ENCODE measurements around the gene FKBP2.
"Not testable (repeated sequence)": the region's sequence is repeated elsewhere in the genome, so short reads cannot be mapped to it uniquely, and the experiment has no call there.

FKBP2 gene

GRCh38 chr11:64234647-64235379 lies 6.1 kb upstream of the FKBP2 start:
- no peak for DNase-seq

GRCh38 chr11:64235437-64236161 lies 5.3 kb upstream of the FKBP2 start:
- DNase-seq: no peak

GRCh38 chr11:64237484-64237951 lies 3.4 kb upstream of the FKBP2 start:
- DNase-seq: no peak

GRCh38 chr11:64238076-64238475 lies 2.8 kb upstream of the FKBP2 start:
- DNase-seq: no peak

GRCh38 chr11:64238999-64239398 lies 1.9 kb upstream of the FKBP2 start:
- peak; percentile 68 for DNase-seq

GRCh38 chr11:64239662-64240434 lies 1.0 kb upstream of the FKBP2 start:
- DNase-seq: peak; percentile 98

- DNase-seq: peak; percentile 100
Observed at GRCh38 chr11:64241241-64241490, 271 bp downstream of the FKBP2 start.

GRCh38 chr11:64241491-64242374 lies 838 bp downstream of the FKBP2 start:
- DNase-seq: peak; percentile 25

GRCh38 chr11:64243236-64243854 lies 2.5 kb downstream of the FKBP2 start:
- no peak for DNase-seq

- no peak for DNase-seq
Observed at GRCh38 chr11:64244107-64244506, 3.2 kb downstream of the FKBP2 start.

GRCh38 chr11:64244966-64245365 lies 4.1 kb downstream of the FKBP2 start:
- no peak for DNase-seq

- no peak for DNase-seq
Observed at GRCh38 chr11:64245401-64245796, 4.5 kb downstream of the FKBP2 start.

GRCh38 chr11:64245797-64246620 lies 5.1 kb downstream of the FKBP2 start:
- DNase-seq: peak; percentile 78

GRCh38 chr11:64246621-64246870 lies 5.7 kb downstream of the FKBP2 start:
- not testable (repeated sequence) for DNase-seq

- peak; percentile 74 for DNase-seq
Observed at GRCh38 chr11:64246871-64247728, 6.2 kb downstream of the FKBP2 start, which contains the start of gene PPP1R14B. PPP1R14B (minus strand) TSS chr11:64246943; CDS start chr11:64246673, 270 bp downstream.

GRCh38 chr11:64247729-64248531 lies 7.0 kb downstream of the FKBP2 start:
- DNase-seq: no peak

- no peak for DNase-seq
Observed at GRCh38 chr11:64248578-64248977, 7.7 kb downstream of the FKBP2 start.

GRCh38 chr11:64249038-64249437 lies 8.1 kb downstream of the FKBP2 start:
- no peak for DNase-seq

GRCh38 chr11:64249563-64250414 lies 8.9 kb downstream of the FKBP2 start:
- DNase-seq: no peak
